ENCODE measurements around the gene DNAH6.

DNAH6 gene

DNA sequence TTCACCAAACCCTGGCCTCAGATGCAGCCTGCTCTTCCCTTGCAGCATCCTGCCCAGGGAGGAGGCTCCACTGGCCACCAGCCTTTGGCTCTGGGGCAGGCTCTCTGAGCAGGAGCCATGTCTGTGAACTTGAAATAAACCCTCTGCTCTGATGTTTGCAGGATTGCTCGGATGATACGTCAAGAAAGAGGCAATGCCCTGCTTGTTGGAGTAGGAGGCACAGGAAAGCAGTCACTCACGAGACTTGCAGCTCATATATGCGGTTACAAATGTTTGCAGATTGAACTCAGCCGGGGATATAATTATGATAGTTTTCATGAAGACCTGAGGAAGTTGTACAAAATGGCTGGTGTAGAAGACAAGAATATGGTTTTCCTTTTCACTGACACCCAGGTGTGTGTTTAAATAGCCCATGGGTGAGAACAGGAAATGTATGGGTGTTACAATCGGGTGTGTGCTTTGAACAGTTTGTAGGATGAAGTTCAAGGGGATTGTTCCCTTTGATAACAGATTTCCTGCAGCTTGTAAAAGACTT, 177.9 kb downstream of the DNAH6 start:
- no peaks in the 10 kb centered on the region for H3K27me3 Mint-ChIP-seq (ENCODE audit: low read depth)
- H3K4me3 Mint-ChIP-seq, result no peak overlapping the region
- H3K27ac Mint-ChIP-seq, result no peak overlapping the region
- no peaks in the 10 kb centered on the region for H3K4me1 Mint-ChIP-seq
- H3K36me3 Mint-ChIP-seq (ENCODE audit: low read depth), result peaks cover 3% of the 10 kb centered on the region
- no peaks in the 10 kb centered on the region for H3K9me3 Mint-ChIP-seq
- TF ChIP-seq, protein P1, sequence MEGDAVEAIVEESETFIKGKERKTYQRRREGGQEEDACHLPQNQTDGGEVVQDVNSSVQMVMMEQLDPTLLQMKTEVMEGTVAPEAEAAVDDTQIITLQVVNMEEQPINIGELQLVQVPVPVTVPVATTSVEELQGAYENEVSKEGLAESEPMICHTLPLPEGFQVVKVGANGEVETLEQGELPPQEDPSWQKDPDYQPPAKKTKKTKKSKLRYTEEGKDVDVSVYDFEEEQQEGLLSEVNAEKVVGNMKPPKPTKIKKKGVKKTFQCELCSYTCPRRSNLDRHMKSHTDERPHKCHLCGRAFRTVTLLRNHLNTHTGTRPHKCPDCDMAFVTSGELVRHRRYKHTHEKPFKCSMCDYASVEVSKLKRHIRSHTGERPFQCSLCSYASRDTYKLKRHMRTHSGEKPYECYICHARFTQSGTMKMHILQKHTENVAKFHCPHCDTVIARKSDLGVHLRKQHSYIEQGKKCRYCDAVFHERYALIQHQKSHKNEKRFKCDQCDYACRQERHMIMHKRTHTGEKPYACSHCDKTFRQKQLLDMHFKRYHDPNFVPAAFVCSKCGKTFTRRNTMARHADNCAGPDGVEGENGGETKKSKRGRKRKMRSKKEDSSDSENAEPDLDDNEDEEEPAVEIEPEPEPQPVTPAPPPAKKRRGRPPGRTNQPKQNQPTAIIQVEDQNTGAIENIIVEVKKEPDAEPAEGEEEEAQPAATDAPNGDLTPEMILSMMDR (IDR thresholded peaks at IDR 0.05; ENCODE audit: unreplicated experiment in 3 of 3), result no peak

DNA sequence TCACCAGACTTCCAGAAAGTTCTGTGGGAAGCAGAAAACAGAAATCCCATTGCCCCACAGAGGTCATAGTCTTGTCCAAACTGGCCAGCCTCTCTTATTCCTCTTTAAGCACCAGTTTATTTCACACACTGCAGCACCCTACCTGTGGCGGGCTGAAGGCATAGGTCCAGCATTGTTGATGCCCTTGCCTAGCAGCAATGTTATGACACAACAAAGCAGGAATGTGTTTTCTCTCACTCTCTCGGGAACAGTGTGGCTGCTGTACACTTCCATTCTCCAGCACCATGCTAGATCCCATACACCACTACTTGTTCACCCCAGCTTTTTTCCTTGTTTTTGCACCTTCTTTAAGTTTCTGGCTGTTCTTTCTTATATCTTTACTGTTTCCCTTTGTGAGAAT, 181.6 kb downstream of the DNAH6 start:
- peaks cover 3% of the 10 kb centered on the region for H3K36me3 Mint-ChIP-seq (ENCODE audit: low read depth)
- peaks cover 4% of the 10 kb centered on the region for H3K9me3 Mint-ChIP-seq
- H3K4me1 Mint-ChIP-seq, result no peaks in the 10 kb centered on the region
- no peak overlapping the region for H3K4me3 Mint-ChIP-seq
- H3K27ac Mint-ChIP-seq, result no peak overlapping the region
- TF ChIP-seq, protein P1 (IDR thresholded peaks at IDR 0.05; ENCODE audit: unreplicated experiment in 3 of 3), result no peak
- no peaks in the 10 kb centered on the region for H3K27me3 Mint-ChIP-seq (ENCODE audit: low read depth)

DNA sequence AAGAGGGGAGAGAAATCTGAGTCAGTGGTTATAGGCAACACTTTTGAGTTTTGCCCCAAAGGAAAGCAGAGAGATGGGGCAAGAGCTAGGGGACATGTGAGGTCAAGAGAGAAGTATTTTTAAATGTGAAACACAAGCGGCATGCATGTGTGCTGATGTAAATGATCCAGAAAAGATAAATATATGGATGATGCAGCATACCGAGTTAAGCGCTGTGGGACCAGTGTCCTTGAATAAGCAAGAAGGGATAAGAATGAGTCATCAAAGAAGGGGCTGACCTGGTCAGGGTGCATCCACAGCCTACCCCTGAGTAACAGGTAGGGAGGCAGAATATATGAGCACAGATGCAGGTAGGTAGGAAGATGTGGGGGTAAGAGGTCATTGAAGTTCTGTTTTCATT, 183.7 kb downstream of the DNAH6 start:
- Mint-ChIP-seq H3K27ac (no peak overlapping the region), H3K4me3 (no peak overlapping the region), H3K4me1 (no peaks in the 10 kb centered on the region), H3K36me3 (ENCODE audit: low read depth) (peaks cover 3% of the 10 kb centered on the region), H3K27me3 (ENCODE audit: low read depth) (no peaks in the 10 kb centered on the region), H3K9me3 (peaks cover 4% of the 10 kb centered on the region)
- TF ChIP-seq, protein P1 (IDR thresholded peaks at IDR 0.05; ENCODE audit: unreplicated experiment in 3 of 3), result no peak

DNA sequence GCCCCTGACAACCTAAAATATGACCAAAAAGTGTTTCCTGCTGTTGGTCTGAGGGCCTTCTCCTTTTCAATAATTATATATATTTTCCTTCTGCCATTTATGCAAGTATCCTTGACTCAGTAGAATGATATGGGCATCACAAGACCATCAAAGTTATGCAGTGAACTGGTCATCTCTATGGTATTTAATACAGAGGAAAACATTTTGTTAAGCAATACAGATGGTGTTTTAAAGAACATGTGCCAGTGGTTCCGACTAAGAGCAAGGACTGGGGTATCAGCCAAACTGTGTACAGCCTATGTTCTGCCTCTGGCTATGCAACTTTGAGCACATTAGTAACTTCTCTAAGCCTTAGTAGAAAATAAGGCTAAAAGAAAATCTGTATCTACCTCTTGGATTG, 185.6 kb downstream of the DNAH6 start:
- peaks cover under 1% of the 10 kb centered on the region for H3K4me1 Mint-ChIP-seq
- TF ChIP-seq, protein P1 (IDR thresholded peaks at IDR 0.05; ENCODE audit: unreplicated experiment in 3 of 3), result no peak
- no peak overlapping the region for H3K27ac Mint-ChIP-seq
- no peaks in the 10 kb centered on the region for H3K27me3 Mint-ChIP-seq (ENCODE audit: low read depth)
- H3K9me3 Mint-ChIP-seq, result peaks cover 4% of the 10 kb centered on the region
- H3K36me3 Mint-ChIP-seq (ENCODE audit: low read depth), result peaks cover 3% of the 10 kb centered on the region
- no peak overlapping the region for H3K4me3 Mint-ChIP-seq

DNA sequence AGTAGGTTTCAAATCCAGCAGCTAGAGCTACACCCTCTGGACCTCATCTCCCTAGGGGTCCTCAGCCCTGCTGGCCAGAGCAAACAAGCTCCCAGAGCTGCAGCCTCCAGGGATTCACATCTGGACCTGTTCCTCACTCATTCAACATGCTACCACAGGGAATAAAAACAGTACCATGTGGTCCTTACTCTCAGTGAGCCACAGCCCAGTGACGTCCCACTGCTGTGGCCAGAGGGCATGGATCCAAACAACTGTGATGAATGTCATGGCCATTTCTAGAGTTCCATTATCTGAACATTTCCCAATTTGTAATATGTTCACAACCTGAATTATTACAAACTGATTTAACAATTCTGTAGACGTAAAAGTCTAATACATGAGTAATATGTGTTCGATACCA, 186.6 kb downstream of the DNAH6 start:
- H3K36me3 Mint-ChIP-seq (ENCODE audit: low read depth), result peaks cover 2% of the 10 kb centered on the region
- no peak overlapping the region for H3K4me3 Mint-ChIP-seq
- H3K27ac Mint-ChIP-seq, result no peak overlapping the region
- peaks cover 4% of the 10 kb centered on the region for H3K9me3 Mint-ChIP-seq
- H3K27me3 Mint-ChIP-seq (ENCODE audit: low read depth), result no peaks in the 10 kb centered on the region
- TF ChIP-seq, protein P1 (IDR thresholded peaks at IDR 0.05; ENCODE audit: unreplicated experiment in 3 of 3), result no peak
- peaks cover 8% of the 10 kb centered on the region for H3K4me1 Mint-ChIP-seq

DNA sequence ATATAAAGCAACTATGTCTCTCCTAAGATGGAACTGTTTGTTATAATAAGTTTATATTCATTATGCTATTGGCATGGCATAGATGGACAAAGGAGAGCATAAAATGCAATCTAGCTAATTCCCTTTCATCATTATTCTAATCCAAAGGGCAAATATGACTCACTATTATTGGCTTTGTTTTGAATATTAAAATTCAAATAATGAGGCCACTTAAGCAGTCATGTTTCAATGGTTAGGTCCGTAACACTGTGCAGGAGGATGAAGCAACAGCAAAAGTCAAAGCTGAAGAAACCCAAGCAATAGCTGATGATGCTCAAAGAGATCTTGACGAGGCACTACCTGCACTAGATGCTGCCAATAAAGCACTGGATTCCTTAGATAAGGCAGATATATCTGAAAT, 187.5 kb downstream of the DNAH6 start:
- TF ChIP-seq, protein P1 (IDR thresholded peaks at IDR 0.05; ENCODE audit: unreplicated experiment in 3 of 3), result no peak
- H3K27ac Mint-ChIP-seq, result no peak overlapping the region

More for the DNA sequence above, 187.5 kb downstream of the DNAH6 start:
- H3K4me3 Mint-ChIP-seq, result no peak overlapping the region
- no peaks in the 10 kb centered on the region for H3K36me3 Mint-ChIP-seq (ENCODE audit: low read depth)
- H3K4me1 Mint-ChIP-seq, result peaks cover 8% of the 10 kb centered on the region
- no peaks in the 10 kb centered on the region for H3K27me3 Mint-ChIP-seq (ENCODE audit: low read depth)
- H3K9me3 Mint-ChIP-seq, result peaks cover 4% of the 10 kb centered on the region
